Breast epithelium (tissue), 3 donors: ENCODE measurements around the gene ADAMTS17.

Source experiments
- POLR2A ChIP-seq: fragments of 450-650 bp; IDR thresholded peaks from one replicate; pipeline ENCODE4 v1.6.1; 2016; ENCODE audit warnings: antibody characterized with exemption, mild to moderate bottlenecking, moderate library complexity
- POLR2AphosphoS5 ChIP-seq, 3 donors: sonication (generic); formaldehyde crosslinking; IDR thresholded peaks; one replicate each; pipeline ENCODE4 v1.6.1; 2017; ENCODE audit warnings: antibody characterized with exemption in 3 of 3
- TF ChIP-seq, protein P1 (sequence below), 3 donors: fragments of 450-650 bp; IDR thresholded peaks; one replicate each; pipeline ENCODE4 v1.5.1; 2016 to 2017; ENCODE audit warnings: antibody characterized with exemption in 3 of 3, mild to moderate bottlenecking in 3 of 3, moderate library complexity in 3 of 3

- TF ChIP-seq, protein P1, sequence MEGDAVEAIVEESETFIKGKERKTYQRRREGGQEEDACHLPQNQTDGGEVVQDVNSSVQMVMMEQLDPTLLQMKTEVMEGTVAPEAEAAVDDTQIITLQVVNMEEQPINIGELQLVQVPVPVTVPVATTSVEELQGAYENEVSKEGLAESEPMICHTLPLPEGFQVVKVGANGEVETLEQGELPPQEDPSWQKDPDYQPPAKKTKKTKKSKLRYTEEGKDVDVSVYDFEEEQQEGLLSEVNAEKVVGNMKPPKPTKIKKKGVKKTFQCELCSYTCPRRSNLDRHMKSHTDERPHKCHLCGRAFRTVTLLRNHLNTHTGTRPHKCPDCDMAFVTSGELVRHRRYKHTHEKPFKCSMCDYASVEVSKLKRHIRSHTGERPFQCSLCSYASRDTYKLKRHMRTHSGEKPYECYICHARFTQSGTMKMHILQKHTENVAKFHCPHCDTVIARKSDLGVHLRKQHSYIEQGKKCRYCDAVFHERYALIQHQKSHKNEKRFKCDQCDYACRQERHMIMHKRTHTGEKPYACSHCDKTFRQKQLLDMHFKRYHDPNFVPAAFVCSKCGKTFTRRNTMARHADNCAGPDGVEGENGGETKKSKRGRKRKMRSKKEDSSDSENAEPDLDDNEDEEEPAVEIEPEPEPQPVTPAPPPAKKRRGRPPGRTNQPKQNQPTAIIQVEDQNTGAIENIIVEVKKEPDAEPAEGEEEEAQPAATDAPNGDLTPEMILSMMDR (IDR thresholded peaks at IDR 0.05) = no peak
- no peak for TF ChIP-seq POLR2AphosphoS5 (IDR thresholded peaks at IDR 0.05)
- no peak for TF ChIP-seq POLR2A
Observed at GRCh38 chr15:100298257-100298656, 43.5 kb downstream of the ADAMTS17 start.
